Measurements from ENCODE around the gene CTSZ.
A peak's percentile ranks its signal among the peaks of the same experiment; 100 is the strongest.

Gene CTSZ

DNA sequence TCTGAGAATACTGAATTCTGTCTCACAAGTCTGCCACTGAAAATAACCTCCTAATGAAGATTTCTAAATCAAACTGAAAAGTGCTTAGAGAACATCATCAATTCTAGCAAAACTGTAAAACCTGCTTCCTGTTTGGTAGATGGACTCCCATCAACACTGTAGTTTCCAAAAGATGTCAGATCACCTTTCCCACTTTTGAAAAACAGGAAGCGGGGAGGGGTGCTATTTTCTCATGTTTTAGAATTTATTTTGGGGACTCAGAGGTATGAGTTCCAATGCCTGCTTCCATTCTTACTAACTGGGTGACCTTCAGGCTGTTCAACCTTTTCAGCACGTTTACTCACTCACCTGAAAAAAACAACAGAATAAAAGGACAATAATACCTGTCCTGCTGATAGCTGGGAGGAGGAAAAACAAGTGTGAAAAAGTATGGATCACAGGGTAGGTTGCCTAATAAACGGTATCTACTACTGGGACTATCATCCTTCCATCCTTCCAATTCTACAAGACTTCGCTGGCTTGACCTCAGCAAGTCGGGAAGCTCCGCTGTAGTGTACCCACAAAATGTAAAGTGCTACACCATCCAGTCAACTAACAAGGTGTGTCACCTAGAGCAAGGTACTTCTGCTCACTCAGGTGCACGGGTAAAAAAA lies 24.0 kb upstream of the CTSZ start:
- DNase-seq, result no peak

DNA sequence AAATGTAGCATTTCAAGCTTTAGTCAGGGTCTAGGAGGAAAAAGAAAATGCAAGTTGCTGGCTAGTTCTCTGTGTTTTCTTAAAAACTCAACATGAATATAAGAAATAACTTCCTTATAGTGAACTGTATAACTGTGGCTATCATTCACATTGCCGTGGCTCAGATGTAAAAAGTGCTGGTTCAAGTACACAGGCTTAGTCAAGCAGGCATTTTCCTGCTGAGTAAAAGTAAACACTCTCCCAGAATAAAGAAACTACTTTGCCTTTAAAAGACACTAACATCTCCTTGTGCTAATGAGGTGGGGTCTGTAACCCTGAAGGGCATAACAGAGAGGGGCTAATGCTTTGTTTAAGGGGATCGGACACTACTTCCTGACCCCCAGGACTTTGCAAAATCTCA lies 21.8 kb upstream of the CTSZ start:
- DNase-seq, result no peak

DNA sequence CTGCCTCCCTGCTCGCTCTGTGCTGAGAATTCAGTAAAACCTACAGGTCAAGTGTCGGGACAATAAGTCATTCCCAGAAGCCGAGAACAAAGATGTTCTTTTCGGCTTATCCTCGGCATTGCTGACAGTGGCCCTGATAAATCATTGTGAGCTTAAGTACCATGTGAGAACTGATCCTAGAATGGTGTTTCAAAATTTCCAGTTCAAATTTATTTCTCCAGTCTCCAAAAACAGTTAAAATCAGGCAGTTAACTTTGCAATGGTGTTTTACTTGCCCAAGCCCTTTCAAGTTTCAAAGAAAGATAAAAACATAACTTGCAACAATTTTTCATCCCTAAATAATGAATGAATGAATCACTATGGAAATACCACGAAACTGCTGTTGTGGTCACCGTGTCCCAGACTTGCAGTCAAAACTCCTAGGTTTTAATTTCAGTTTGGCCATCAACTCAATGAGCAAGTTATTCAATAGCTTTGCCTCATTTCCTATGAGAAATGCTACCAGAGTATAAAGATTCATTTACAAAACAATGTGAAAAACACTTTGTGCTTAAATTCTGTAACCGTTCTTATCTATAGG lies 20.8 kb upstream of the CTSZ start:
- no peak for DNase-seq

DNA sequence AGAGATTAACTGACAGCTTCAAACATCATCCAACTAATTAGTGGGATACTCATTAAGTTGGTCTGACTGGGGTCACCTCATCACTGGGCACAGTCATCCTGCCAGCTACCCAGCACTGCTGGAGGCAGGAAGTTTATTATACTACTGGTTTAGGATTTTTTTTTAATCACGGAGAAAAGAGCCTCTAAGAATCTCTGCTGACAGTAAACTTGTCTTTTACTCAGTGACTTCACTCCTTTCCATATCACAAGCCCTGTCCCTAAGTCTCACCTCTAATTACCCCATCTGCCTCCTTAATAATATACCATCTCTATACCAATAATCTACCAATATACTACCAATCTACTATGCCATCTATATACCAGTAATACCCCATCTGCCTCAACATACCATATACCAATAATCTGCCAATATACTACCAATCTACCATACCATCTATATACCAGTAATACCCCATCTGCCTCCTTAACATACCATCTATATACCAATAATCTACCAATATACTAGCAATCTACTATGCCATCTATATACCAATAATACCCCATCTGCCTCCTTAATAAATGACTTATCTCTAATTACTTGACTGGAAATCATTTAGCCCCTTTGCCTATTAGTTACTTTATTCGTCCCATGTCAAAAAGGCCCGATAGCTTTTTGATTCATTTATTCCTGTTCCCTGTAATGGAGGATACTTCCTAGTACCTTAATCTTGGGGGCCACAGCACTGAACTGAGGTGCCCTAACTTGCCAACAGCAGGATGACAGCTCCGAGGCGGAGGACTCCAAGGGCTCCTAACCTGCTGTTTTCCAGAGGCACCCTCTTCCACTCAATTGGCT lies 20.1 kb upstream of the CTSZ start:
- no peak for DNase-seq

DNA sequence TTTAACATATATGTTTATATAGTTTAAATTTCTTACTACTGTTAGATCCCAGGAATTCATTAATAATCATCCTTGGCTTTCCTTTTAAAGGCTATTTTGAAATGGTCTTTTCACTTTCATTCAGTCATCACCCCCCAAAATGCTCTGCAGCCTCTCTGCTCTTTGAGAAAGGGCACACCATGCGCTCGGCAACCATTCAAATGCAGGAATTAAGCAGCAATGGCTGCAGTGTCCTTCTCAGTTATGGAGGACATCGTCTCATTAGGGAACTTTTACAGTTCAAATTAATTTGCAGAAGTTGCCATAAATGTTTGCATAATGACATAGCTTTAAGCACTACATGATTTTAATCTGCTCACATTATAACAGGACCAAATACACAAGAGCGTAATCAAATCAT lies 18.5 kb upstream of the CTSZ start:
- DNase-seq, result no peak

DNA sequence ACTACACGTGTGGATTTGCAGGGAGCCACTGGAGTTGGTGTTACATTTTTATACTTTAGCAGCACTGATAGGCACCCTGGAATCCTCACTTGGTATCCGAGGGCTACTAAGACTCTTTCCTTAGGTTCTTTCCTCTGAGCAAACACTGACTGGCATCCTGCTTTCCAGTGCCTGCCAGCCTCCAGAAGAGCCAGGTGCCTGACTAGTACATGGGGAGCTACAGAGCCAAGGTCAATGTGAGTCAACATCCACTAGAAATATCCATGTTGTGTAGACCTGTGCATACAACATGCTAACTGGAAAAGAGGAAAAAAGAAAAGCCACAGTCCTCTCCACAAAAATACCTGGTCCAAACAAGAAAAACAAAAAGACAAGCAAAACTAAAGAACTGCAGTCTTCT lies 18.0 kb upstream of the CTSZ start:
- DNase-seq, result no peak

DNA sequence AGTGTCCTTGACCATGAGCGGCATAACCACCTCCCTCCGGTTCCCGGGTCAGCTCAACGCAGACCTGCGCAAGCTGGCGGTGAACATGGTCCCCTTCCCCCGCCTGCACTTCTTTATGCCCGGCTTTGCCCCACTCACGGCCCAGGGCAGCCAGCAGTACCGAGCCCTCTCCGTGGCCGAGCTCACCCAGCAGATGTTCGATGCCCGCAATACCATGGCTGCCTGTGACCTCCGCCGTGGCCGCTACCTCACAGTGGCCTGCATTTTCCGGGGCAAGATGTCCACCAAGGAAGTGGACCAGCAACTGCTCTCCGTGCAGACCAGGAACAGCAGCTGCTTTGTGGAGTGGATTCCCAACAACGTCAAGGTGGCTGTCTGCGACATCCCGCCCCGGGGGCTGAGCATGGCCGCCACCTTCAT lies 17.1 kb upstream of the CTSZ start:
- DNase-seq, result no peak

DNA sequence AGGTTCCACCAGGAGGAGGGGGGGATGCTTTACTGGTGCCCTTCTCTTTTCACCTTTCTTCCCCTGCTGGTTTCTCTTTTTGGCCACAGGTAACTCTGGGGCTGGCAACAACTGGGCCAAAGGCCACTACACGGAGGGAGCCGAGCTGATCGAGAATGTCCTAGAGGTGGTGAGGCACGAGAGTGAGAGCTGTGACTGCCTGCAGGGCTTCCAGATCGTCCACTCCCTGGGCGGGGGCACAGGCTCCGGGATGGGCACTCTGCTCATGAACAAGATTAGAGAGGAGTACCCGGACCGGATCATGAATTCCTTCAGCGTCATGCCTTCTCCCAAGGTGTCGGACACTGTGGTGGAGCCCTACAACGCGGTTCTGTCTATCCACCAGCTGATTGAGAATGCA lies 16.6 kb upstream of the CTSZ start:
- DNase-seq, result no peak

DNA sequence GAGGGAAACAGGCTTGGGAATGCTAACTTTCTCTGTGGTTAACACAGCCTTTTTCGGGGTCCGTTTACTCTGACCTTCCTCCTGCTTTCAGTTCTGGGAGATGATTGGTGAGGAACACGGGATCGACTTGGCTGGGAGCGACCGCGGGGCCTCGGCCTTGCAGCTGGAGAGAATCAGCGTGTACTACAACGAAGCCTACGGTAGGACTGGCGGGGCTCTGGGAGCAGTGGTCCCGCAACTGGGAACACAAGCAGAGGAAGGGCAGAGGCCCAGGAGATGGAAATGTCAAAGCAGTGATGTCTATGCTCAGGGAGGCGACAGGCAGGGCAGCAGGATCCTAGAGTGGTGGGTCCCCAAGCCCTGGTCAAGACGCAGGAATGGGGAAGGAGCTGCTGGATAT lies 15.7 kb upstream of the CTSZ start:
- no peak for DNase-seq

DNA sequence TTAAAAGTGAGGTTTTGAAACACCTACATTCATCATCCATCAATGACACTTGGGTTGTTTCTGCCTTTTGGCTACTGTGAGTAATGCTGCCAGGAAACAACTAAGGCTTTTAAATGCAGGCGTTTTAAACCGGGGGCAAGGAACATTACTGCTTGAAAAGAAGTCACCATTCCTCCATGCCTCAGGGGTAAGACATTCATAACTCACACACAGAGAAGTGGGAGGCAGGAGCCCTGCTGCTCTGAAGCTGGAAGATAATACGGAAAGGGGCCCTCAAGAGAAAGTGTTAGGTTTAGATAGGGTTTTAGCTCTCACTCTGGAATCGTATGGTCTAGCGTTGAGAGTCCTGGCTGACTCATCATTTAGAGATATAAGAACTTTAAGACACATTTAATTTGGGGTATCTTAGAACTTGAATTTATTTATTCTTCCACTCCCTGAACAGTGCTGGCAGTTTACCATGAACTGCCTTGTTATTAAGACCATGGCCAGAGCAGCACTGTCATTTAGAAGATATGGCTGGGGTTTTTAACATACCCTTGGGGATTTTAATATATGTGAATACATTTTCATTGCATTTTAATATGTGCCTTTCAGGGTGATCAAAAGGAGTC lies 14.0 kb upstream of the CTSZ start:
- peak; percentile 98 for DNase-seq

DNA sequence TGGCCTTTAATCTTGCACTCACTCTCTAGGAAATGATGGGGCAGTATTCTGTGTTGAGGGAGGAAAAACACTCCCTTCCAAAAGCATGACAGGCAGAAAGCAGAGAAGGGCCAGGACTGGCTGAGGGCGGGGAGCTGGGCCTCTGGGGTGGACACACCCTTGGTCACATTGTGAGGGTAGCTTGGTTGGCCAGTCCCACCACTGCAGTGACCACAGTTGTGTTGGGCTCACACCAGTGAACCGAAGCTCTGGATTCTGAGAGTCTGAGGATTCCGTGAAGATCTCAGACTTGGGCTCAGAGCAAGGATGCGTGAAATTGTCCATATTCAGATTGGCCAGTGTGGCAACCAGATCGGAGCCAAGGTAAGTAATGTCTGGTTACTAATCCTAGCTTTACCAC lies 12.2 kb upstream of the CTSZ start, which contains the start of gene TUBB1:
TUBB1 (plus strand) TSS at position 213 of the 400 bp plus-strand sequence; CDS start at position 307, 94 bp downstream.
- peak; percentile 61 for DNase-seq

DNA sequence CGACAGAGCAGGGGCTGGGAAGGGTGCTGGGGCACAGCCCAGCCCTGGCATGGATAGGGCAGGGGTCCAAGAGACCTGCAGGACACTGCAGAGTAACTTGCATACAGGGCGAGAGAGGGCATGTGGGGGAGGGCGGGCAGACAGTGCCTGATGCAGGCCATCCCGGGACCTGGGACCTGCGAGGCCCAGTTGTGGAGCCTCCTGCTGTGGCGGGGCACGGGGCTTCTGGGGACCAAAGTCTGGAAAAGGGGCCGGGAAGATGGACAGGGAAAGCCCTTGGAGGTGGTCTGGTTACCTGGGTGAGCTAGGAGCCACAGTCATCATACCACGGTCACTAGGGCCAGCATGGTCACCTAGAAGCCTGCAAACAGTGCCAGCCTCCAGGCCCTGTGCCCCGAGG lies 11.8 kb upstream of the CTSZ start:
- DNase-seq, result no peak

DNA sequence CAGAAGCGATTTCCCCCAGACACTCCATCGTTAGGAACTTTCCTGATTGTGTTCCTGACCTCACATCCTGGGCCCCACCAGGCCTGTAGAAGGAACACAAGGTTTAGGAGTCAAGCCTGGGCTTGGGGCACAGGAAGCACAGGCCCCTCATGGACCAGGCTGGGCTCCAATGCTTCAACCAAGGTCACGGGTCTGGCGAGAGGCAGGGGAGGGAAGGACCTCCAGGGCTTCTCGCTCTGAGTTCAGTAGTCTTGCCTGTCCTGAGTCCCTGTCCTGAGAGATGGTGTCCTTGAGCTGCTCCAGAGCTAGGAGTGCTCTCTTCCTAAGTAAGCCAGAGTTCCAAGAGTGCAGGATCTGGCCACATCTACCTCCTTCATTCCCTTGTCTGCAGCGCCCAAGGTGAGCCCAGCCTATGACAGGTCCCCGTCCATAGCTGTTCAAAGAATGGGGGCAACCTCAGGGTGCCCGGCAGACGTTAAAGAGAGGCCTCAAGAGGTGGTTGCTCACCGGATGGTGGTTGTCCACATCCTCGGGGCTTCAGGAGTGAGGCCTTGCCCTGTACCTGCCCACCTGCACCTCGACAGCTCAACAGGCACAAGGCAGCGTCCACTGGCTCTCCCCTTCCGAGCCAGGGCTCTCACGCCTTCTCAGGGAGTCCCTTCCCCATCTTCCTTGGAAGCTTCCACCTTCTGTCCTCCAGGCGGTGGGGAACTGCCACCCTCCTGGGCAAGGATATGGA lies 10.6 kb upstream of the CTSZ start:
- DNase-seq, result no peak

DNA sequence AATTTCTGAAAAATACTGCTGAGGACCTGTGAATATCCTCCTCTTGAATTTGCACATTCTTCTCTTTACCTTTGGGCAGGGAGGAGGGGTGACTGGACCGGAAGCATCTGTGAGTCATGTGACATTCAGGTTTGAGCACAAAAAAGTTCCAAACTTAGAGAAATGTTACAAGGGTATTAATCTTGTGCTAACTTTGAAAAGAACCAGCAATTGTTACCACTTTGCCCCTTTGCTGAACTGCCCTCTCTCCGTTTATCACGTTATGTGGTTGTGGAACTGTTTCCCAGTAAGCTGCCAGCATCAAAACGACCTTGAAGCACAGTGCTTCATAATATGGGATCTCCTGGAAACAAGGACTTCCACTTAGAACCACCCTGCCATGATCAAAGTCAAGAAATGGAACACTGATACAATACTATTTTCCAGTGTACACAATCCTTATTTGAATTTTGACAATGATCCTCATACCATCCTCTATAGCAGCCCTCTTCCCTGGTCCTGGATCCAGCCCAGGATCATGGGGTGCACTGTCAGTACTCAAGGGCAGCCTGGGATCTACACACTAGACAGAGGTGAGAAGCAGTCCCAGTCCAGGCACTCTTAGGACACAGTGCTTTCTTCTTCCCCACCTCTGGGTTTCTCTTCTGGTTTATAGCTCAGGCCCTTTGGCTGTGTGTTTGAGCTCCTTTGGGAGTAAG lies 9.9 kb upstream of the CTSZ start:
- peak; percentile 37 for DNase-seq

DNA sequence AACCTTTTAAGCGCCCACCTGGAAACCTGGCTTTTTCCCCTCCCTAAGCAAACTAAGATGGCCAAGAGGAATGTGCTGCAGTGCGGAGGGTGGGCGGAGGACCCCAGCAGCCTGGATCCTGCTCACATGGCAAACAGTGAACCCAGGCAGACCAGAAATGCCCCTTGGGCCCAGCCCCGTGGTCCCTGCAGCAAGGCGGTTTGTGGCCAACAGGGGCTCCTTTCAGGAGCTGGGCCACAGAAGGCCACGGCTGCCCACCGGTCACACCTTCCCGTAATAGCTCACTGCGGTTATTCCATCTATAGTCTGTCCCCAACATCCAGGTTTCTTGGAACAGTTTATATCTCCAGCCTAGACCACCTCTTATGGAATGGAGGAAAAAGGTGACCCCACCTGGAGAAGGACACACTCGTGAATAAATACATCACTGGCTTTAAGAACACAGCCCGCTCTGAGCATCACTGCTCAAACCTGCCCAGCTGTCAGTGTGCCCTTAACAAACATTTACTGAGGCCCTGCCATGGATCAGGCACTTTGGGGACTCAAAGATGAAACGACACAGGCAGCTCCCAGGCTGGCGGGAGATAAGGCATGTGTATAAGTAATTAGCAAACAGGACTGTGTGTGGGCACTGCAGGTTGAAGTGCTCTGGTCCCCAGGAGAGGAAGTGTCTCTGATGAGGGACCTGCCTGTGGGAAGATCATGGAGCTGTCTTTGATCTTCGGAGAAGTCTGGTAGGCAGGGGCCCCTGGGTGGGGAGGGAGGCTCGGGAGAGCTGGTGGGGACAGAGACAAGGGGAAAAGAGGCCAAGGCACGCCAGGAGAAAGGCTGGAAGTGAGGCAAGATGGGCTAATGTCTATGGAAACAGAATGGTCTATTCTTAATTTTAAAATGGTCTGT lies 9.0 kb upstream of the CTSZ start:
- peak; percentile 68 for DNase-seq

DNA sequence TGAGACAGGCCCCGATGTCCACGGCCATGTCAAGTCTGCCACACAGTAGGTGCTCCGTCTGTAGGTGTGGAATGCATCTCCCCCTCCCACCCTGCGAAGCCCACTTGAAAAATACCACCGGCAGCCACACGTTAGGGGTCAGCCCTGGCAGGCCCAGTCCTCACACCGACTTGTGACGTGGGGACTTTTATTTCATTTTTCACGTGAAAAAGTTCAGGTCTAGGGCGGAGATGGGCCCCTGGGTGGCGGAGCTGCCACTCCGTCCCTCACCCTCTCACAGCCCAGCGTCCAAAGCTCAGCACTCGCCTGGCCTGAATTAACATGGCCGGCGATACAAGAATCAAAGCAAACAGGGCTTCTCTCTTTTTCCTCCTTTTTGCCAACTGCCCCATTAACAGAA lies 8.4 kb upstream of the CTSZ start:
- no peak for DNase-seq

DNA sequence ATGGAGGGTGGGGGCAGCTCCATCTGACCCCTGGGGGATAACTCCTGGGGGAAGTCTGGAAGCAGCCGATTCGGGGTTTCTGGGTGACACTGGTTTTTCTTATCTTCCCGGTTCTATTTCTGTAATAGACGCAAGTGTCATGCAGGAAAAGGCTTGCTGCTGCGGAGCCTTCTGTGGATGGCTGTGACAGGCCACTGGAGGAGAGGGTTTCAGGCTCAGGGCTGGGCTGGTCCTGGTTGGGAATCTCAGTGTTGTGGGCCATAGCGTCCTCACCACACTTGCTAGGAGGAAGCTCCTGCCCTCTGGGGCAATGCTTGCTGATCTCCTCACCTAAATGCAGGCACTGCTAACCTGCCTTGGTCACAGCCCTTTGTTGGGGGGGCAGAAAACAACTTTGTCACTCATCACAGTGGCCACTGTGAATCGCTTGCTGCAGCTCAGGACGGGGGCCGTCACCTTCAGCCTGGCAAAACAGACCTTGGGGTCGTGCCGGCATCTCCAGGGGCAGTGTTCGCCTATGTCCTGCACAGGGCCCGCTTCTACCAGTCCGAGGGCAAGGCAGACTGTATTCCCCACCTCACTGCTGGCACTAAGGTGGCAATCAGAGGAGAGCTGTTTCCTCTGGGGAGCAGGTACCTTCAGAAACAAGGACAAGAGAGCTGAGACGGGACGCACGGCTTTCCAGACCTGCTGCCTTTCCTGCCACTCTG lies 7.8 kb upstream of the CTSZ start:
- peak; percentile 44 for DNase-seq

DNA sequence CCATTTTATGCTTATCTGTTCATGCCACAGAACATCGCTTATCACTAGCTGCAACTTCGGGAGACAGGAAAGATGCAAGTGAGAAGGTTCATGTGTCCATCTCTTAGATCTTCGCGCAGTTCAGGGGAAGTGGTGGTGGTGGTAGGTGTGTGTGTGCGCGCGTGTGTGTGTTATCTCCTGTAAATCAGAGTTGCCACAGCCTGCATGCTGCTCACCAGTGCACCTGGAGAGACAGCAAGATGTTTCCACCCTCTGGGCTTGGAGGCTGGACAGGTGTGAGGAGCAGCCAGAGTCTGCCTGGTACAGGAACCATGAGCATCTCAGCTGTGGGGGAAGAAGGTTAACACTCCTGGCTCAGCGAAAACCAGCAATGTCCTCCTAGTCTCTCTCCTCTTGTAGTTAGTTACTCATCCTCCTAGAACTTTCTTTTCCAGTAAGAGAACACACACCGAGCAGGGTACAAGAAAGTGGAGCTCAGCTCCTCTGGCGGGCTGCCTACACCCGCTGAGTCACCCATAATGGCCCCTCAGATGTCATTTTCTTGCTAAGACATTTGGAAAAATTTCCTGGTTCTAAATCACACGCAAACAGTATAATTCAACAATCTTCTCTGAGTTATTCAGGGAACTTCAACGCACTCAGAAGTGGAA lies 7.0 kb upstream of the CTSZ start:
- no peak for DNase-seq

DNA sequence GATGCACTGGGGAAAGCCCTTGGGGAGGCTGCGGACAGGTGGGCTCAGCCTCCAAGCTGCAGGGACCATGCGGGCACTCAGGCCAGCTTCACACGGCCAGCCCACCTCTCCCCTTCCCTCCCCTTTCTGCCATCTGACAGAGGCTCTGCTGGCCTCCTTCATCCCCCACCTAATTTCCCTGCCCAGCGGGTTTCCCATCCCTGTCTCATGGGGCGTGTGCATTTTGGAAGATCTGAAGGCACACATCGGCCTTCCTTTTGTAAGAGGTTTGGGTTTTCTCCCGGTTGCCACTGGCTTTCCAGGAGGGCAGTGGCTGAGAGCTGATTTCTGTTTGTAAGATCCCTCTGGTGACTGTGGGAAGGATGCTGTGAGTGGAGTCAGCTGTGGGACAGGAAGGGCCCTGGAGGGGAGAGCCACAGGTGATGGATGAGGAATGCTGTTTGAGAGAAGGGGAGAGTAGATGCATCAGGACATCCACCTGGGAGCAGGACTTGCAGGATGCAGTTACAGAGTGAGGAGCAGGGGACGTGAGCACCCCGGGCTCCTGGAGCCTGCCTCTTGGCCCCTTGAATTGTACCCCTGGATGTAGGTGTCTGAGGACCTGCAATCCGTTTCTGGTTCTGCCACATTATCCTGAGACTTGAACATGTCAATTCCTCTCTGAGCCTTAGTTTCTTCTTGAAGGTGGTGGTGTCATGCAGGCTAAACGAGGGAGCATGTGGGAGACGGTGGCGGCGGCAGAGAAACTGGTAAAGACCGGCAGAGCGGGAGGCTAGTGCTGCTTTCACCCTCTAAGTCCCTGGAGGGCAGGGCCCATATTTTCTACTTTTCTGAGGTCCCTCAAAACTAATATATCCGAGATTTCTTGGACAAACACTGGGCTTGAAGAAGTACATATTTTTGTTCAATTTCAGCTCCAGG lies 6.2 kb upstream of the CTSZ start:
- DNase-seq, result no peak

Measured in hematopoietic multipotent progenitor cell treated with erythropoietin and hydrocortisone succinate and interleukin-3 and kit ligand, for 8 days (in vitro differentiated cells).